ENCODE measurements around the gene TOM1L2. TPM values are rescaled to one million over a fixed set of nuclear protein-coding genes. Genes with fewer than 3 reads are reported as not detected.

TOM1L2 gene
- total and polyA plus RNA-seq, 2 experiments from 2014 or later: 25.5 to 31.0 TPM

DNA sequence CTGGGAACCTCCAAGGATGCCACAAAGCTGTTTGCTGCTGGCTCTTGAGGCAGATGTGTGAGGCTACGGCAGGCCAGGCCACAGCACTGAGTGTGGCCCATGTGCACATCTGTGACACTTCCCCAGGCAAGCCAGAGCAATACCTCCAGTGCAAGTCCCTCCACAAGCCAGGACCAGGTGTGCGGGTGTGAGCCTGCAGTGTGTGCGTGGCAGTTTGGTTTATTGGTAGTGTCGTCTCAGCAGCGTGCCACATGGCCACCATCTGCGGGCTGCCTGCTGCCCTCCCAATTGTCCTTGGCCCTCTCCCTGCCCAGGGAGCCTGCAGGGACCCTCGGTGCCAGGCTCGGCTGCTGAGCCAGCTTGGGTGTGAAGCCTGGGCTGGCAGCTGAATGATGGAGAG is 125.6 kb downstream of the TOM1L2 start:
- peaks cover 5% of the 10 kb centered on the region for H3F3A ChIP-seq (ENCODE audit: insufficient read depth)
- DNase-seq: no peak
- H2AFZ ChIP-seq: no peak overlapping the region
- no peaks in the 10 kb centered on the region for H3K79me2 ChIP-seq (ENCODE audit: insufficient read depth)
- no peak overlapping the region for H3K9ac ChIP-seq
- H3K4me1 ChIP-seq (ENCODE audit: insufficient read depth): peaks cover 21% of the 10 kb centered on the region
- H3K27me3 ChIP-seq (replicated peaks; ENCODE audit: insufficient read depth): no peaks in the 10 kb centered on the region
- H3K36me3 ChIP-seq (ENCODE audit: low read depth): no peaks in the 10 kb centered on the region
- no peaks in the 10 kb centered on the region for H3K9me3 ChIP-seq (ENCODE audit: low read depth)
- in situ Hi-C loops (cut with MboI): no loop called here
- 88 to 89% methylated on average over 8 of the region's 8 CpGs for WGBS, 2 experiments (ENCODE audit: low coverage in 1 of 2, low lambda C conversion rate in 2 of 2, missing lambda C conversion rate in 2 of 2)
- H3K9me2 ChIP-seq (ENCODE audit: insufficient read depth): no peaks in the 10 kb centered on the region
- H4K20me1 ChIP-seq (ENCODE audit: insufficient read depth): no peaks in the 10 kb centered on the region
- TF ChIP-seq EZH2 (IDR thresholded peaks at IDR 0.05; ENCODE audit: insufficient read depth, poor library complexity, severe bottlenecking) (no peak), EZH2phosphoT487 (IDR thresholded peaks at IDR 0.05; ENCODE audit: insufficient read depth, low read depth) (no peak)
- no peak overlapping the region for H3K4me3 ChIP-seq
- no peak overlapping the region for H3K4me2 ChIP-seq (ENCODE audit: unreplicated experiment)
- H3K27ac ChIP-seq: no peak overlapping the region

DNA sequence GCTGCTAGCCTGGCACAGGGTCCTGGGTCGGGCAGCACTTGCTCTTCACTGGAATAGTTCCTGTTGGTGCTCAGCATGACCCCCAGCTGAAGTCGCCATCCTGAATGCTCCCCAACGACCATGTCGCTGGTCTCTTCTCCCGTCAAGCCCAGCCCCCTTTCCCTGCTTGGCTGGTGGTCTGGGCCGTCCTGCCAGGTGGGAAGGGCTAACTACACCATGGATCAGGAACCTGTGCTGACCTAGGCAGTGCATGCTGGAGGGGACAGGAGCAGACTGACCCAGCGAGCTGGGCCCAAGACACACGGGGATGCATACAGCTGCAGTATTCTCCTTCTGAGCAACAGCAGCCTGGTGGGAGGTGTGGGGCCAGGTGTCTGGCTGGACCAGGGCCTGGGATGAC is 126.2 kb downstream of the TOM1L2 start:
- peaks cover 25% of the 10 kb centered on the region for H3K4me1 ChIP-seq (ENCODE audit: insufficient read depth)
- no peak overlapping the region for H3K4me2 ChIP-seq (ENCODE audit: unreplicated experiment)
- no peak overlapping the region for H3K9ac ChIP-seq
- no peaks in the 10 kb centered on the region for H3K27me3 ChIP-seq (replicated peaks; ENCODE audit: insufficient read depth)
- in situ Hi-C loops (cut with MboI): no loop called here
- H3K9me3 ChIP-seq (ENCODE audit: low read depth): no peaks in the 10 kb centered on the region
- peaks cover 12% of the 10 kb centered on the region for H3F3A ChIP-seq (ENCODE audit: insufficient read depth)
- DNase-seq: no peak
- H3K79me2 ChIP-seq (ENCODE audit: insufficient read depth): no peaks in the 10 kb centered on the region
- H2AFZ ChIP-seq: no peak overlapping the region
- TF ChIP-seq EZH2 (IDR thresholded peaks at IDR 0.05; ENCODE audit: insufficient read depth, poor library complexity, severe bottlenecking) (no peak), EZH2phosphoT487 (IDR thresholded peaks at IDR 0.05; ENCODE audit: insufficient read depth, low read depth) (no peak)
- H3K27ac ChIP-seq: no peak overlapping the region
- H3K36me3 ChIP-seq (ENCODE audit: low read depth): no peaks in the 10 kb centered on the region
- 84% methylated on average over 8 of the region's 8 CpGs for WGBS, 2 experiments (ENCODE audit: low coverage in 1 of 2, low lambda C conversion rate in 2 of 2, missing lambda C conversion rate in 2 of 2)
- H4K20me1 ChIP-seq (ENCODE audit: insufficient read depth): no peaks in the 10 kb centered on the region
- no peak overlapping the region for H3K4me3 ChIP-seq
- H3K9me2 ChIP-seq (ENCODE audit: insufficient read depth): no peaks in the 10 kb centered on the region

DNA sequence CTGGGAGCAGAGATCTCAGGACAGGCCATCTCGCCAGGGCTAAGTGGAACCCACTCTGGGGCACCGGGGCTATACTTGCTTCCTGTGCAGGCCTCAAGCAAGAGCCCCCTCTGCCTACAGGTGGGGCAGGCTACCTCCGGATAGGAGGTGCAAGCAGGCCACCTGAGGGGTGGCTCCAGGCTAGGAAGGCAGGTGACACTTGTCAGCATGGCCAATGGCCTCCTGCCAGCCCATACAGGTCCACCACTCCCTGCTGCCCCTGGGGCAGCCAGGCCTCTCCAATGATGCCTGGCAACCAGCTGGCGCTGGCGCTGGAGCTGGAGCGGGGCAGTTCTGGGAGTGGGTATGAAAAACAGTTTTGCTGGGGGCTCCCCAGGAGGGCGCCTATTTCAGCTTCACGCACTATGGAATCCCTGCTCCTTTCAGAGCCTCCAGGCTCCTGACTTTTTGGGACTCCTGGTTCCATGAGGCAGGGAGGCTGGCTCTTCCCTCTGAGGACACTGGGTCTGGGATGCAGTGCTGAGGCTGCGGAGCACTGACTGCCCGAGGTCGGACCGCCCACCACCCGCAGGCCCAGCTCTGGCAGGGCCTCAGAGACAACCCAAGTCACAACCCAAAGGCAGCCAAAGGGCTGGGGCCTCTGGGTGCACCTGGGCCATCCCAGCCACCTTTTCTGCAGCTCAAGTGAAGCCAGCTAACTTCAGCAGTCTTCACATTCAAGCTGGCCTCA is 127.0 kb downstream of the TOM1L2 start:
- WGBS, 2 experiments (ENCODE audit: low coverage in 1 of 2, low lambda C conversion rate in 2 of 2, missing lambda C conversion rate in 2 of 2): 76 to 77% methylated on average over 13 of the region's 13 CpGs
- H3K4me3 ChIP-seq: no peak overlapping the region
- H4K20me1 ChIP-seq (ENCODE audit: insufficient read depth): no peaks in the 10 kb centered on the region
- H3K9ac ChIP-seq: no peak overlapping the region
- no peaks in the 10 kb centered on the region for H3K9me2 ChIP-seq (ENCODE audit: insufficient read depth)
- H3K36me3 ChIP-seq (ENCODE audit: low read depth): no peaks in the 10 kb centered on the region
- no peak overlapping the region for H3K4me2 ChIP-seq (ENCODE audit: unreplicated experiment)
- no peak for DNase-seq
- H3K9me3 ChIP-seq (ENCODE audit: low read depth): no peaks in the 10 kb centered on the region
- peaks cover 13% of the 10 kb centered on the region for H3F3A ChIP-seq (ENCODE audit: insufficient read depth)
- no peak overlapping the region for H2AFZ ChIP-seq
- peaks cover 26% of the 10 kb centered on the region for H3K4me1 ChIP-seq (ENCODE audit: insufficient read depth)
- in situ Hi-C loops (cut with MboI): no loop called here
- H3K27me3 ChIP-seq (replicated peaks; ENCODE audit: insufficient read depth): no peaks in the 10 kb centered on the region
- H3K79me2 ChIP-seq (ENCODE audit: insufficient read depth): no peaks in the 10 kb centered on the region
- no peak overlapping the region for H3K27ac ChIP-seq
- TF ChIP-seq EZH2phosphoT487 (IDR thresholded peaks at IDR 0.05; ENCODE audit: insufficient read depth, low read depth): no peak
- TF ChIP-seq EZH2 (IDR thresholded peaks at IDR 0.05; ENCODE audit: insufficient read depth, poor library complexity, severe bottlenecking): no peak

DNA sequence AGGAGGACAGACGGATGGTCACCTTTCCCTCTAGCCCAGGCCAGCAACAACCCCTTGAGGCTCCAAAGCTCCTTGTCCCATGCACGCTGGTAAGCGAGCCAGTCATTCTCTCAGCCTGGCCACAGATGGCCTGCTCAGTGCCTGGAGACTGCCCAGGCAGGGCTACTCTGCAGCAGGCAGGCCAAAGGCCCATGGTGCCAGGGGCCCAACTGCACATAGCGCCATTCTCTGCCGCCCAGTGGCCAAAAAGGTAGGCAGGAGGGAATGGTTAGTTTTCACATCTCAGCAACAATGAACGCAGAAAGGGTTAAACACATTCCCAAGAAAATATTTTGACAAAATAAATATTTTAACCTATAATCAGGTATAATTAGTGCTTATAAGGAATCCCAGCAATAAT is 127.7 kb downstream of the TOM1L2 start:
- Histone ChIP-seq H3K4me1 (ENCODE audit: insufficient read depth) (peaks cover 22% of the 10 kb centered on the region), H3K27me3 (replicated peaks; ENCODE audit: insufficient read depth) (no peaks in the 10 kb centered on the region), H3K9ac (no peak overlapping the region), H2AFZ (no peak overlapping the region), H4K20me1 (ENCODE audit: insufficient read depth) (no peaks in the 10 kb centered on the region), H3K9me2 (ENCODE audit: insufficient read depth) (no peaks in the 10 kb centered on the region), H3K27ac (no peak overlapping the region), H3K79me2 (ENCODE audit: insufficient read depth) (no peaks in the 10 kb centered on the region), H3F3A (ENCODE audit: insufficient read depth) (peaks cover 14% of the 10 kb centered on the region), H3K9me3 (ENCODE audit: low read depth) (no peaks in the 10 kb centered on the region), H3K4me3 (no peak overlapping the region), H3K4me2 (ENCODE audit: unreplicated experiment) (no peak overlapping the region), H3K36me3 (ENCODE audit: low read depth) (no peaks in the 10 kb centered on the region)
- no peak for DNase-seq
- 91 to 96% methylated on average over 6 of the region's 6 CpGs for WGBS, 2 experiments (ENCODE audit: low coverage in 1 of 2, low lambda C conversion rate in 2 of 2, missing lambda C conversion rate in 2 of 2)
- in situ Hi-C loops (cut with MboI): no loop called here
- TF ChIP-seq EZH2phosphoT487 (IDR thresholded peaks at IDR 0.05; ENCODE audit: insufficient read depth, low read depth): no peak
- no peak for TF ChIP-seq EZH2 (IDR thresholded peaks at IDR 0.05; ENCODE audit: insufficient read depth, poor library complexity, severe bottlenecking)
